Smooth muscle cell (in vitro differentiated cells): Measurements from ENCODE around the gene RAP1GDS1. TPM values are rescaled to one million over a fixed set of nuclear protein-coding genes. Genes with fewer than 3 reads are reported as not detected.

Experiments used
- DNase-seq: peaks from one replicate; lab custom pipeline; 2025; ENCODE audit not compliant: unreplicated experiment; lab: John Stamatoyannopoulos, UW
- H2AFZ ChIP-seq: fragments of 200-600 bp; sonication (generic); 2 replicates; pipeline ENCODE4 v1.6.0; 2016; ENCODE audit warnings: antibody characterized with exemption, low read depth, mild to moderate bottlenecking
- H3F3A ChIP-seq: fragments of 200-600 bp; sonication (generic); 2 replicates; pipeline ENCODE4 v1.6.0; 2017; ENCODE audit warnings: antibody characterized with exemption, low read depth
- H3K27ac ChIP-seq: fragments of 200-600 bp; sonication (generic); 2 replicates; pipeline ENCODE4 v1.5.1; 2016; ENCODE audit warnings: low read depth, mild to moderate bottlenecking
- H3K27me3 ChIP-seq: fragments of 200-600 bp; sonication (generic); 2 replicates; pipeline ENCODE4 v1.6.1; 2016; ENCODE audit warnings: low read depth, mild to moderate bottlenecking
- H3K36me3 ChIP-seq: fragments of 200-600 bp; sonication (generic); 2 replicates; pipeline ENCODE4 v1.5.1; 2016; ENCODE audit warnings: low read depth
- H3K4me1 ChIP-seq: fragments of 200-600 bp; sonication (generic); 2 replicates; pipeline ENCODE4 v1.5.1; 2016; ENCODE audit warnings: low read depth
- H3K4me2 ChIP-seq: fragments of 200-600 bp; sonication (generic); 2 replicates; pipeline ENCODE4 v1.6.0; 2016; ENCODE audit warnings: mild to moderate bottlenecking
- H3K4me3 ChIP-seq: fragments of 200-600 bp; sonication (generic); 2 replicates; pipeline ENCODE4 v1.5.1; 2016; ENCODE audit warnings: mild to moderate bottlenecking
- H3K79me2 ChIP-seq: fragments of 200-600 bp; sonication (generic); 2 replicates; pipeline ENCODE4 v1.6.0; 2016; ENCODE audit warnings: low read depth, mild to moderate bottlenecking
- H3K9ac ChIP-seq: fragments of 200-600 bp; sonication (generic); 2 replicates; pipeline ENCODE4 v1.6.0; 2016; ENCODE audit warnings: low read depth
- H3K9me3 ChIP-seq: fragments of 200-600 bp; sonication (generic); replicated peaks from 2 replicates; pipeline ENCODE4 v1.5.1; 2016; ENCODE audit warnings: low read depth
- H4K20me1 ChIP-seq: fragments of 200-600 bp; sonication (generic); 2 replicates; pipeline ENCODE4 v1.6.0; 2016; ENCODE audit warnings: low read depth
- WGBS: methylation state at CpG from one replicate; pipeline ENCODE4 v1.1.7; 2016; ENCODE audit warnings: low lambda C conversion rate; 5-methylcytosine and 5-hydroxymethylcytosine counted together
- polyA plus RNA-seq: library from polyadenylated mRNA; unstranded; fragments of >200 nt; fragmentation: Nextera tagmentation; extraction: Ambion mirVana; gene quantifications from 2 replicates; pipeline ENCODE4 v1.2.1, GENCODE V29; 2016
- total RNA-seq: library from RNA; depleted of rRNA; stranded (reverse); fragments of >200 nt; gene quantifications from 2 replicates; pipeline ENCODE4 v1.2.3, GENCODE V29; 2014
- TF ChIP-seq, protein P1 (sequence below): fragments of 200-600 bp; sonication (generic); IDR thresholded peaks from 2 replicates; pipeline ENCODE4 v1.5.1; 2017; ENCODE audit warnings: borderline replicate concordance, mild to moderate bottlenecking, antibody characterized with exemption; ENCODE audit not compliant: insufficient read depth, poor library complexity, severe bottlenecking

The RAP1GDS1 gene
- total and polyA plus RNA-seq, 2 experiments from 2014 or later: 28.4 to 67.9 TPM

DNA sequence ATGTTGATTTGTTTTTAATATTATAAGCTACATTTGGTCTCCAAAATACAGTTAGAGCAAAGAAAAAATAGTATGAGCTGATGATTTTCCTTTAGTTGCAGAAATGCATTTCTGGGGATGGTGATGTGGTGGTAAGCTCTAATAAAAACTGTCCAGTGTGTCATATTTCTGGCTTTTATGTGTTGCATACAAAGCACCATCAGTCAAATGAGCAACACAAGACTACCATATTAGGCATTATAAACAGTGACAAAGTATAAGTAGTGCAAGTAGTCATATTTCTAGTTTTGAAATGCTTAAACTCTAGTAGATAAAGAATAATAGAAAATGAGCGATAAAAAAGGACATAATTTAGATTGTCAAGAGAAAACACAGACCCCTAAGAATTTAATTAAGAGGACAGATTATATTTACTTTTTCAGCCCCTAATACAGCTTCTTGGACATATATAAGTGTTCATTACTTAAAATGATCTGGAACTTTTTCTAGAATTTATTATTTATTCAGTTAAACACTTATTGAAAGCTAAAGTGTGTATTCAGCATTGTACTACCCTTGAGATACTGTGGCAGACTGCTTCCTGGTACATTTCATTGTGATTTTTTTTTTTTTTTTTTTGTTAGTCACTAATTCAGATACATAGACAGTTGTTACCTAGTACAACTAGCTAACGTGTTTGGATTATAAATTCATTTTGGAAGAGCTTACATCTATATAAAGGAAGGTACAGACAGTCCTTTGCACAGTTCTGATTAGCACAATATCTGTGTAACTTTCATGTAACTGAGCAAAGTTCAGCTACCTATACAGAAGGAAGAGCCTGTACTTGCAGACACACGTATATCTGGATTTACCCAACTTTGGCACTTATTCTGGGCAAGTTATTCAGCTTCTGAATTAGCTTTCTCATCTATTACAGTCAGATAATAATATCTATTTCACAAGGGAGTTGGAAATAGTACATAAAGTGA is 22.3 kb downstream of the RAP1GDS1 start:
- peak overlapping the region; percentile 3 for H3K27ac ChIP-seq
- no peak overlapping the region for H3K4me3 ChIP-seq
- no peak overlapping the region for H3K9ac ChIP-seq
- no peaks in the 10 kb centered on the region for H3F3A ChIP-seq
- no peaks in the 10 kb centered on the region for H4K20me1 ChIP-seq
- H2AFZ ChIP-seq: no peak overlapping the region
- peaks cover 15% of the 10 kb centered on the region for H3K4me1 ChIP-seq
- no peaks in the 10 kb centered on the region for H3K27me3 ChIP-seq
- WGBS: 91% methylated on average over 3 of the region's 3 CpGs
- H3K9me3 ChIP-seq: no peaks in the 10 kb centered on the region
- TF ChIP-seq, protein P1, sequence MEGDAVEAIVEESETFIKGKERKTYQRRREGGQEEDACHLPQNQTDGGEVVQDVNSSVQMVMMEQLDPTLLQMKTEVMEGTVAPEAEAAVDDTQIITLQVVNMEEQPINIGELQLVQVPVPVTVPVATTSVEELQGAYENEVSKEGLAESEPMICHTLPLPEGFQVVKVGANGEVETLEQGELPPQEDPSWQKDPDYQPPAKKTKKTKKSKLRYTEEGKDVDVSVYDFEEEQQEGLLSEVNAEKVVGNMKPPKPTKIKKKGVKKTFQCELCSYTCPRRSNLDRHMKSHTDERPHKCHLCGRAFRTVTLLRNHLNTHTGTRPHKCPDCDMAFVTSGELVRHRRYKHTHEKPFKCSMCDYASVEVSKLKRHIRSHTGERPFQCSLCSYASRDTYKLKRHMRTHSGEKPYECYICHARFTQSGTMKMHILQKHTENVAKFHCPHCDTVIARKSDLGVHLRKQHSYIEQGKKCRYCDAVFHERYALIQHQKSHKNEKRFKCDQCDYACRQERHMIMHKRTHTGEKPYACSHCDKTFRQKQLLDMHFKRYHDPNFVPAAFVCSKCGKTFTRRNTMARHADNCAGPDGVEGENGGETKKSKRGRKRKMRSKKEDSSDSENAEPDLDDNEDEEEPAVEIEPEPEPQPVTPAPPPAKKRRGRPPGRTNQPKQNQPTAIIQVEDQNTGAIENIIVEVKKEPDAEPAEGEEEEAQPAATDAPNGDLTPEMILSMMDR: no peak
- H3K36me3 ChIP-seq: no peaks in the 10 kb centered on the region
- H3K79me2 ChIP-seq: peaks cover 89% of the 10 kb centered on the region
- no peak for DNase-seq
- H3K4me2 ChIP-seq: peak overlapping the region; percentile 9

DNA sequence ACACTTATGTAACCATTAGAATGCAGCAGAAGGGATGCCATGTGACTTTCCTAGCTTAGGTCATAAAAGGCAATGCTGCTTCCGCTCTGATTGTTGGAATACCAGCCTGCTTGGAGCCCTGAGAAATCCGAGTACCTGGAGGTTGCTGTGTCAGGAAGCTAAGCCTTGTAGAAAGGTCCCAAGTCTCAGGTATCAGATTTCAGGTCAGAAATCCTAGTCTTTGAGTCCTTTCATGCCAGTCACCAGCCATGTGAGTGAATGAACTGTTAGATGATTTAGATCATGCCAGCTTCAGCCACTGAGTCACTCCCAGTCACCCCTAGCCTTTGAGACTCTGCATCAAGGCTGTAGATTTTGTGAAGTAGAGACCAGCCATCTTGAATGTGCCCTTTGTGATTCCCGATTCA is 23.5 kb downstream of the RAP1GDS1 start:
- H3K9me3 ChIP-seq: no peaks in the 10 kb centered on the region
- 63% methylated on average over 3 of the region's 3 CpGs for WGBS
- peaks cover 89% of the 10 kb centered on the region for H3K79me2 ChIP-seq

DNA sequence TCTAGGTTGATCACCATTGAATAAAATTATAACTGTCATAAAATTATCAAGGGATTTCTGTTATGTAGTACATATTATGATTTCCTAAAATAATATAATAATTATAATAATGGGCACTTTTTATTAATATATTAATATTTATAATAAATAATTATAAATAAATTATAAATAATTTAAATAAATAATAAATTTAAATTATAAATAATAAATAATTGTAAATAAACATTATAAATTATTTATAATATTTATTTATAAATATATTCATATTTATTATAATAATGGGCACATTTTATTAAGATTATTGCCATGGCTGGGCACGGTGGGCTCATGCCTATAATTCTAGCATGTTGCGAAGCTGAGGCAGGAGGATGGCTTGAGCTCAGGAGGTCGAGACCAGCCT is 24.5 kb downstream of the RAP1GDS1 start:
- H3K36me3 ChIP-seq: no peaks in the 10 kb centered on the region

More for the DNA sequence above, 23.5 kb downstream of the RAP1GDS1 start:
- Histone ChIP-seq H3K4me2 (no peak overlapping the region), H3K27ac (peak overlapping the region; percentile 26), H3K4me3 (no peak overlapping the region), H4K20me1 (no peaks in the 10 kb centered on the region), H3K36me3 (no peaks in the 10 kb centered on the region), H3K9ac (no peak overlapping the region), H3K4me1 (peaks cover 15% of the 10 kb centered on the region), H2AFZ (no peak overlapping the region), H3K27me3 (no peaks in the 10 kb centered on the region), H3F3A (no peaks in the 10 kb centered on the region)
- TF ChIP-seq, protein P1: no peak
- no peak for DNase-seq

More for the DNA sequence above, 24.5 kb downstream of the RAP1GDS1 start:
- TF ChIP-seq, protein P1: no peak
- Histone ChIP-seq H3K27ac (no peak overlapping the region), H3K4me3 (no peak overlapping the region), H2AFZ (no peak overlapping the region), H3K79me2 (peaks cover 94% of the 10 kb centered on the region), H4K20me1 (peaks cover 6% of the 10 kb centered on the region), H3F3A (no peaks in the 10 kb centered on the region), H3K9me3 (no peaks in the 10 kb centered on the region), H3K4me2 (no peak overlapping the region), H3K9ac (no peak overlapping the region), H3K4me1 (peaks cover 15% of the 10 kb centered on the region), H3K27me3 (no peaks in the 10 kb centered on the region)
- WGBS: 99% methylated on average over 3 of the region's 3 CpGs
- no peak for DNase-seq
